ENCODE measurements around the gene TSPAN7.
A peak's percentile ranks its signal among the peaks of the same experiment; 100 is the strongest.

TSPAN7 gene, protein sequence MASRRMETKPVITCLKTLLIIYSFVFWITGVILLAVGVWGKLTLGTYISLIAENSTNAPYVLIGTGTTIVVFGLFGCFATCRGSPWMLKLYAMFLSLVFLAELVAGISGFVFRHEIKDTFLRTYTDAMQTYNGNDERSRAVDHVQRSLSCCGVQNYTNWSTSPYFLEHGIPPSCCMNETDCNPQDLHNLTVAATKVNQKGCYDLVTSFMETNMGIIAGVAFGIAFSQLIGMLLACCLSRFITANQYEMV

DNA sequence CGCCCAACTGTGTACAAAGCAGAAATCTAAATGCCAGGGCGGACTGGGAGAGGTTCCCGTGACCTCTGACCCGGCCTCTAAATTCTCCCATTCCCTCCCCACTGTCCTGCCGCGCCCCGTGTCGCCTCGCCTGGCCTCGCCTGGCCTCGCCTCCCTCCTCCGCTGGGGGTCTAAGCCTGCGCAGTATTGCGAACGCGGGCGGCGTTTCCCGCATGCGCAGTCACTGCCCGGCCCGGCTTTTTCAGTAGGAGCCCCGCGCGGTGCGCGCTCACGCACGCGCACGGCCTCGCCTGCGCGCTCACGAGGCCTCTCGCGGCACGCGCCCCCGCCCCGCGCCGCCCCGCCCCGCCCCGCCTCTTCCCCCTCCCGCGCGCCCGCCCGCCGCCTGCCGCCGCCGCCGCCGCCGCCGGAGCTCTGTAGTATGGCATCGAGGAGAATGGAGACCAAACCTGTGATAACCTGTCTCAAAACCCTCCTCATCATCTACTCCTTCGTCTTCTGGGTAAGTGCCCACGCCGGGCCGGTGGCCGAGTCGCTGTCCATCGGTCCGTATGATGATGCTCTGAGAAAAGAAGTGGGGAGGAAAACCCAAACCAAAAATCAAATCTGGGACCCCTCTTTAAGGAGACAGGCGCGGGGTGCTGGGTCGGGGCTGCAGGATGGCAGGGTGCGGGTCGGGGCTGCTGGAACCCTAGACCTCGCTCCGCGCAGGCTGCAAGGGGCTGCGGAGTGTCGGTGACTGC, at the start of gene TSPAN7:
TSS of gene TSPAN7 (plus strand) at position 417 of the 743 bp plus-strand sequence. CDS start at position 422, 5 bp downstream.
- DNase-seq, result peak; percentile 28

DNA sequence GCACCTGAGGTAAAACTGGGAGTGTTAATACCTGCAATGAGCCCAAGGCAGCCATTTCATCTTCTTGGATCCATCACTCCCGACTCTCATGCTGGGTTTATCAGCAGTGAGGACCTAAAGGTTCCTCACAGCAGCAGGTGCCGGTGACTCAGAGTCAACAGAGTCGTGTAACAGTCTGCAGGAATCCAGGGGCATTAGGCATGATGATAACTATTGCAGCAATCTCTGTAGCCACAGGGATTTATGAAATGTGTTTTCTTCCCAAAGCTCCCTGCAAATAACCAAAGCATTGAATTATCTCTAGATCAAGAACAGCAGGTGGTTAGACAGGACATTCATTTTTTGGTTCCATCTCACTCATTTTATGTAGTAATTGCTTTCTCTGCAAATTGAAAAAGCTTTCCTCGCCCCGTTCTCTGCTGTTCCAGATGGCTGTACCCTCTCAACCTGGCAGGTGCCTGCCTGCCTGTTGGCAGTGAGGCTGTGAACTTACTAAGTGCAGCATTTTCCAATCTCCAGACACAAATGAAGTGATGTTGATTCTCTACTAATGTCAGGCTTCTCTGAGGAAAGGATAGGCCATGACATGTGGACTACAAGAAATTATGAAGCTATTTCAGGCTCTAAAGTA, 48.1 kb upstream of the TSPAN7 start:
- no peak for DNase-seq

DNA sequence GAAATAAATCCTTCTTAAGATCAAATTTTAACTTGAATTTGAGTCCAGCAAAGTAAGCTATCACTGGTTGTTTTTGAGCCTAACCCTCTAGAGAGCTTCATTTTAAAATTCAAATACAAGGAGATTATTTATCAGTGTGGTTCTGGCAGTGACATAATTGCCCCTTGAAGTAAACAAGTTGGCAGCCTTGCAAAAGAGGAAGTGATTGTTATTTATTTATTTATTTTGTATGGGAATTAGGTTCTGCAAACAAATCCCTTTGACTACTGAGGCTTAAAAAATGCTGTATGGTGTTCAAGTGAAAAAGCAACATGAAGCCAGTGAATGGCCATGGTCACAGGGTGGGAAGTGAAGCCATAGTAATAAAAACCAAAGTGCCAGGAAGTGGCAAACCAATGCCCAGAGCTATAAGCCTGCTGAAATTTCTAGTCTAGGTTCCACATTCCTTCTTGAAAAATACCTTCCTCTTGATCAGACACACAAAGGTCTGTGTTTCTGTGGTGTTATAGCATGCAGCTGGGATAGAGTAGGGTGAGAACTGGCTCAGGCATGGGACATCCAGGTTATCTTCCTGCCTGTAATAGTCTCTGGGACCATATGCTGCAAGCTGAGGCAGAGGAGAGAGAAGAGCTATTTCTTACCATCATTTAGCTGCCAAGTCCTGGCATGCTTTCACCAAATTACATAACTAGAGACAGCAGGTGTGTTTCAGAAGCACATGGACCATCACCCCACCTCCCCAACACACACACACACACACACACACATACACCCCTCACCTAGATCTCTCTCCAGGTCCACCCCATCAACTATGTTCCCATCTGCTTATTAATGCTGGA, 47.1 kb upstream of the TSPAN7 start:
- DNase-seq, result no peak

DNA sequence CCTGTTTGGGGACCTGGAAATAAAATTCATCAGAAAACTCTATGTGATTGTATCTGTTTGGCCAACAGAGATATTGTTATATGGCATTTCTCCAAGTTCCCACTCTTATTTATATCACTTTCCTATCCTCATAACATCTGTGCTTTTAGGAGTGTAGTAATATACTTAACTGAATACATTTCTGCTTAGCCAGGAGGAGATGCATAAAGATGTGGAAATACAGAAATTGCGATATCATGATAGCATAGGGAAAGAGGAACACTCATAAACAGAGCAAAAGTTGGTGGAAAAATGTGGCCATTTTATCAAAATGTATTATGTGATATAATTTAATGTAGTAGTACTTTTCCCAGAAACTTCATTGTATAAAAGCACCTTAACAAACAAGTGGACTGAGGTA, 46.1 kb upstream of the TSPAN7 start:
- DNase-seq, result no peak

DNA sequence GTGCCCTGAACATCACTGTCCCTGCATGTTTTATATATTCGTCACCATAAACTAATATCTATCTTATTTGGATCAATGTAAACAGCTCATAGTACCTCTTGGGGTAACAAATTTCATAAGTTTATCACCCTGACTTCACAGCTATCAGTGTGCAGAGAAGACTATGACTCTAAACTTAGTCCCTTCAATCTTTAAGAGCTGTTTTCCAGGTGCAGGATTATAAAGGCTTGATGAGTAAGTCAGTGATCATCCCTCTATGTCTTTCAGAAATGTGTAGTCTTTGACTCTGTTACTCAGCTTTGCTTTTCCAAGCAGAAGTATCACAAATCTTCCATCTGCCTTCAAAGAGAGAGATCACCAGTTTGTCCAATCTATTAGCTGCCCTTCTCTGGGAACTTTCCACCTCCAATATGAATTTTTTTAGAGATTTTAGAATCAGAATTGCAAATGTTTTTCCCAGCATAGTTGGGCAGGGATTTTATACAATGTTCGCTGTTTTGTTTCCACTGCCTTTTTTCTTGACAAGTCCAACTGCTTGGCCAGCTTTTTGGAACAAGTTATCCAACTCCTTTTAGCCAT, 45.1 kb upstream of the TSPAN7 start:
- no peak for DNase-seq

DNA sequence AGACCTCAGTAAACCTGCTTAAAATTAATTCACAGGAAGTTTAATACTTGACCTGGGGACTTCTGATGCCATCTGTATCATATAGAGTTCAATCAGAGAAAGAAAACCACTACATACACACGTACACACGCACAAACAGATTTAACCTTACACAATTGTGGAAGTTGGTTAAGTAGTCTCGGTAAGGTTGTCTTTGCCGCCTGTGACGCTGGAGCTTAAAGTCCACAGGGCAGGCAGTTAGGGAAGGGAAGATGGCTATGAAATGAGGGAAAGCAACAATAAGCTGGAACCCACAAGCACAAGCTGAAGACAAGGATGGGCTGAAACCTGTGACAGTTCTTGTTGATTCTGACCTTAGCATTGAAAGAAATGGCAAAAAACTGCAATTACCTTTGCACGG, 41.7 kb upstream of the TSPAN7 start:
- no peak for DNase-seq

DNA sequence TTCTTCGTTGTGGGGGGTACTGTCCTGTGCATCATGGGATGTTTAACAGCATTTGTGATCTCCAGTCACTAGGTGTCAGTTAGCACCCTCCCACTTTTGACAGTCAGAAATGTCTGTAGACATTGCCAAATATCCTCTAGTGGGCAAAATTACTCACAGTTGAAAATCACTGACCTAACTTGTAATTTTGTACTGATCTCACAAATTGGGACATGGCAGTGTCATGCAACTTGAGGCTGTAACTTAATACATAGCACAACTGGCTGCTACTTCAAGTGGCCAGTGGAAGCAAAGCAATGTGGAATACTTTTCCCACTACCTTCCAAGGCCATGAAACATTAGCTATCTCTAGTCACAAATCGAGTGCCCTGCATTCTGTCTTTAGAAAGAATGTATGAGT, 23.2 kb upstream of the TSPAN7 start:
- no peak for DNase-seq

DNA sequence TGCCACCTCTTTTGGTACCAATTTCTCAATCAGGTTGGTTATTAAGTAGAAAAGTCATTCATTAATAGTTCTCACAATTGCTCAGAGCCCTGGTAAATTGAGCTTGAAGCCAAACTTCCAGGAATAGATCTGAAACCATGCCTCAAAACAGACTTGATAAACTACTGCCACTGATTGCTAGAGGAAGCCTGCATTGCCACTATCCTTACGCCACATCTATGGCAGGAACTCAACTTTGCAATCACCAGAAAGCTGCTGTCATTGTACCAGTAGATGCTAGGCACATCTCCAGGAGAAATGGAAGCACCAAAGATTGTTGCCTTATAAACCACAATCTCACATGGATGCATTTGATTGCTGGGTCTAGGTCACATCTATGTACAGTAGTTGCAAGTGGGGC, 21.6 kb upstream of the TSPAN7 start:
- no peak for DNase-seq

DNA sequence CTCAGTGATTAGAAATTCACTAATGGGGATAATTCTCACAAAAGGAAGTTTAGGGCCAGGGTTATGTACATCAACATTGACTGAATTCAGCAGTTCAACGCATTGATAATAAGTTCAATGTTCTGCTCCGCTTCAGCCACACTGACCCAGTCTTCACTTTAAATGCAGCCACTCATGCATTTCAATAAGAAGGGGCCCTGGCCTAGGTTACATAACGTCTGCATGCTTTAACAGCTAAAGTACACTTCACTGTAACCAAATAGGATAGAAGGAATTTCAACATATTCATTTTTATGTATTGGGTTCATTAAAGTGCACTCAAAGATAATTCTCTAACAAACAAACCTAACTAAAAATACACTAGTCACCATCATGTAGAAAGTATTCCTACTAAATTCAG, 12.8 kb upstream of the TSPAN7 start:
- DNase-seq, result no peak

DNA sequence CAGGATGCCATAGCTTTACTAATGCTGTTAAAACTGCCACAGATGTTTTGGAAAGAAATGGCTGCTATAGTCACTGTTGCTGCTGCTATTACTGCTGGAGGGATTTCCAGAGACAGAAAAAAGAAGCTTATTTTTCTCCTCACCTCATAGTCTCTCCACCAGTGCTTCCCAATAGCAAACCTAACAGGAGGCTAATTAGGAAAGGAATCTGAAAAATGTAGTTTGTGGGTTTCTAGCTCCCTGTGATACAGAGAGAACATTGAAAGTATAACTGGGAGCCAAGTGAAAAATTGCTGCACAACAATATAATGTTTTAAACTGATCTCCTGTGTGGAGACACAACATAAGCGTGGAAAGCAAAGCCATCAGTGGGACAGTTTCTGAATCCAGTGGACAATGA, 8.6 kb upstream of the TSPAN7 start:
- no peak for DNase-seq

DNA sequence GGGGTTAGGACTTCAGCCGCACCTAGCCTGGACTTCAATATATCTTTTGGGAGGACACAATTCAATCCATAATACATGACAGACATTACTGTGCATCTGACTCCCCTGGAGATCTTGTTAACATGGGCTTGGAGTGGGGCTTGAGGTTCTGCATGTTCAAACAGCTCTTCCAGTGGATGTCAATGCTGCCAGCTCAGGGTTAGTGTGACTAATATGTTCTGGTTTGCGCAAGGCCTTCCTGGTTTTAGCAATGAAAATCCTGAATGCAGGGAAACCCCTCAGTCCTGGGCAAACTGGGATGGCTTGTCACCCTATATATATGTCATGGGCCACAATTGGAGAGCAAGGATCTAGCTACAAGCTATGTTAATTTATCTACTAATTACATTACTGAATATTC, 2.7 kb upstream of the TSPAN7 start:
- no peak for DNase-seq

DNA sequence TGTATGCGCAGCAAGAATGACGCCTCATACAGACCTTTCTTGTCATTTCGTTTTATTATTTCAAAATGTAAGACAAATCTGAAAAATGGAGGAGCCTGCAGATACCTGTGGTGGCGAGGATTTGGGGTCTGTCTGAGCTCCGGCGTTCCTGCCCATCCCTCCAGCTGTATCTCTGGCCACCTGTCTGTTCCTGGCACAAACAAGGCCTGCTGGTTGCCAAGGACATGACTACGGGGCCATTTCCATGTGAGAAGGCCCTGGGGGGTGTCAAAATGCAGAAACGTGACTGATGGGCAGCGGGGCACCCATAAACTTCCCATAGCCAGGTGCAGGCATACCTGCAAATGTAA, 591 bp upstream of the TSPAN7 start:
- no peak for DNase-seq

DNA sequence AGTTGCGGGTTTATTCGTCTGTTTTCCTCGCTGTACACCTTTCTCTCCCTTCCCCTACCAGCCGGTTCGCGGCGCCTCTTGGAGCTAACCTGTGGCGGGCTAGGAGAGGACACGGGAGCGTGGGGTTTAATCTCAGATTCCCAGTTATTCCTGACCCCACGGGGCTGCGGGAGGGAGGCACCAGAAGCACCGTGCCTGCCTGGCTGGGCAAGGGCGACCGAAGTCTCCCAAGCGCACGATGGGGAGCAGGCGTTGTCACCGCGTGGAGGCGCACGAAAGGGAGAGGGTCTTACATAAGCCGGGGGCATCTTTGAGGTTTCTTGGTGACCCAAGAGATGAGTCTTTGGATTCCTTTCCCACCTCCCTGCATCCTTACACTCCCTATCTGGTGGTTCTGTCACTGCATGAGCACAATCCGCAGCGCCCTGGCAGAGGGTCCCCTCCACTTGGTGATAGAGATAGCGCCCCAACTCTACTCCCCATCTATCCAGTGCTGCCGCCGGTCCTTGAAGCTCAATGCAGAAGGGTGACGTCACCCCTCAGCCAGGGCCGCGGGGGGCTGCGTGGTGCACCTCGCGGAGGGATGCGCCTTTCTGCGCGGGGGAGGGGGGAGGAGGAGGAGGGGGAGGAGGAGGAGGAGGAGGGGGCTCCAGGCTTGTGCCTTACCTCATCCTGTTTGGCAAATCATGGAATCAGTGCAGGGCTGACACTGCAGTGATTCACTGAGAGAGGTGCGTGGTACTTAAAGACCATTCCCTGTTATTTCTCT, 793 bp downstream of the TSPAN7 start:
- no peak for DNase-seq

DNA sequence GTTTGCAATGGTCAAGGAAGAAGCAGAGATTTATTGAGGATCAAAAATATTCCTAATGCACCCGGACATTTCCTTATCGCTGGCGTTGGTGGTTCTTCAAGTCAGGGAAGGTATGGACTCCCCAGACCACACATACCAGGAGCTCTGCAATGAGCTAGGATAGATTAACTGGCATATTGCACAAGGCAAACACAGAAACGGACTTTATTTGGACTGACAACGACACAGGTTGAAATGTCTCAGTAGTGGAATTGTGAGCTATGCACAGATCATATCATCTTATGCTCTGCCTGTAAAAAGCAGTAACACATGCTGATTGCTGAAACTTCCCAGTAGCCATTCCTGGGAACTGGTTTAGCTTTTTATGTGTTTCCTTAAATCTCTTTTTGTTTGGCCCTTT, 1.7 kb downstream of the TSPAN7 start:
- DNase-seq, result no peak

DNA sequence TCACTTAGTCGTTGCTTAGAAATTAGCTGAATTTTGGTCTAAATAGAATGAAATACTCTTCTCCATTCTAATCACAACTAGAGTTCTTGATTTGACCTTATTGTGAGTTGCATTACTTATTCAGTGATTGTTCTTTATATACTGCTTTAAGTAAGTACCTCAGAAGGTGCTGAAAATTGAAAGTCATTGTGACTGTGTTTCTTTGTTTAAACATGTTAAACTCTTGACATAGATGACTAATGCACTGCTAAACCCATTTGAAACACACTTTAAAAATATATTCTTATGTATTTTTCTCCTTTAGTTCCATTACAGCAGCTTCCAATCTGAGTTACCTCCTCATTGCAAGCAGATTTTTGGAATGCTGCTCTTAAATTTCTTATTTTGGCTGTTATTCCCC, 9.1 kb downstream of the TSPAN7 start:
- no peak for DNase-seq

DNA sequence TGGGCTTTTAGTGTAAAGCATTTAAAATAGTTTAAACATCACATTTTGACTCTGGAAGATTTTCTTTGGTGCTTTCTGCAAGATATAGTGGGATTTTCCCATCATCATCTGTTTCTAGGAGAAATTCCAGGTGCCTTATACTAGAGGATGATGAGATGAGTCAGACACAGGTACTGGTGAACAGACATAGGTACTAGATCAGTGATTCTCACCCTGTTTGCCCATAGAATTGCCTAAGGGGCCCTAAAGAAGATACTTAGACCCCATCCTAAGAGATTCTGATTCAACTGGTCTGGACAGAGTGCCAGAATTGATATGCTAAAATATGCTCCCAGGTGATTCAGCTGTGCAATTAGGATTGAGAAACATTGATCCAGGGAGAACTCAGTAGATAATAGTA, 9.7 kb downstream of the TSPAN7 start:
- DNase-seq, result no peak

DNA sequence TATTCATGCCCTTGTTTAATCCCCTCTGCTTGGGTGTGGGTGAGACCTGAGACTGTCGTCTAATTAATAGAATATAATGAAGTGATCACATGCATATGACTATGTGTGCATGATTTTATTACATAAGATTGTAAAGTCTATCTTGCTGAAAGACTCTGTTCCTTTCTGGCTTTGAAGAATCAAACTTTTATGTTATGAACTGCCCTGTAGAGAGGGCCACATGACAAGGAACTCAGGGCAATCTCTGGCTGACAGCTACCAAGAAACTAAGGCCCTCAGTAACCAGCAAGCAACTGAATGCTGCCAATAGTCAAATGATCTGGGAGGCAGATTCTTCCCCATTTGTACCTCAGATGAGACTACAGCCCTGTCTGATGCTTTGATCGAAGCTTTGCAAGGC, 13.5 kb downstream of the TSPAN7 start:
- DNase-seq, result no peak

DNA sequence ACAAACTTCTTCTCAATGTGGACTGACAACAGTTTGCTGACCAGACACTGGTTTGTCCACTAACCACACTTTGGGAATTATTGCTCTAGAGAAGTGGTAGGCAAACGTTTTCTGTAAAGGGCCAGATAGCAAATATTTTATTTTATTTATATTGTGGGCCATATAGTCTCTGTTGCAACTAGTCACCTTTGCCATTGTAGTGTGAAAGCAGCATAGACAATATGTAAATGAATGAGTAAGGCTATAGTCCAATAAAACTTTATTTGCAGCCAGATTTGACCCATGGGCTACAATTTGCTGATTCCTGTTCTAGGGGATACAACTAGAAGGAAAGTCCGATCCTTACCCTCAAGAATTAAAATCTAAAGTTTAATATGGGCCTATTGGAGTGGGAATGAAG, 14.5 kb downstream of the TSPAN7 start:
- DNase-seq, result no peak

DNA sequence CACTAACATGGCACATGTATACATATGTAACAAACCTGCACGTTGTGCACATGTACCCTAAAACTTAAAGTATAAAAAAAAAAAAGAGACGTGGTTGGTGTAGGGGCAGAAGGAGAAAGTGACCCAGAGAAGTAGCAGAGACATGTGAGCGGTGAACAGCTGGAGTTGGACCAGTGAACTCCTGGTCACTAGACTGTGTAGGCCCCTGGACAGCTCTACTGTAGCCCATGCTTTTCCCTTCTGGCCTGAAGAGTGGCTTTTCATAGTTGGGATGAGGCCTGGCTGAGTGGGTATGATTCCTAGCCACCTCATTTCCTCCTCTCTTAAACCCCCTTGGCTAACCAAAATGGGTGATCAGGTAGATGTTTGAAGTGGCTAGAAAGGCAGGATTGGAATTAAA, 16.4 kb downstream of the TSPAN7 start:
- no peak for DNase-seq

DNA sequence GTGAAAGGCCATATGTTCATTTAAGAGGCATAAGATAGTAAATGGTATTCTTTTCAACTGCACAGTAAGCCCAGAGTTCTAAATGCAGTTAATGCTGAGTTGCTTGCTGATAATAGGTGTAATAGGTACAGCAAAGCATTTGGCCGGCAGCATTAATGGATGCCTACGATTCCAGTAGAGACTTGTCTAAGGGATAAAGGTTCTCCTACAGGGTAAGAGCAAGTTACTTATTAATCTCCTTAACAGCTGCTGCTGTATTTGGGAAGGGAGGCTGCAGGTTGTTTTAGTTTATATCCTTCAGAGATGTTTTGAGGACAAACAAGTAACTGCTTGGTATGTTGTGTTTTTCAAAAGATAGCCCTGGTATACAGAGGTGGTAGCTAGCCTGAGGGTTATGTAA, 16.8 kb downstream of the TSPAN7 start:
- no peak for DNase-seq

DNA sequence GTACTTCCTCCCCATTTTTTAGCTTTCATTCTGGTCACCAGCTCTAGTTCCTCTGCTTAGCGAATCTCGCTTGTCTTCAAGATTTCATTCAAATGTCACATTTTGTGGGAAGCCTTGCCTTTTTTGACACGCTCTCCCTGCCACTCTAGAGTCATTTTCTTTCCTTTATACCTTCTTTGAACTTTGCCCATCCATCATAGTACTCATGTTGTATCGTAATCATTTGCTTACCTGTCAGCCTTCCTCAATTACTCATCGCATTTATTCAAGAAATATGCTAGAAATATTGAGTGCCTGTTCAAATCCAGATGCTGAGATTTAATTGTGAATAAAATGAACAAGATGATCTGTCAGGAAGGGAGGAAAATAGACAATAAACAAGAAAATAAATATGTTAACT, 21.8 kb downstream of the TSPAN7 start:
- DNase-seq, result no peak

DNA sequence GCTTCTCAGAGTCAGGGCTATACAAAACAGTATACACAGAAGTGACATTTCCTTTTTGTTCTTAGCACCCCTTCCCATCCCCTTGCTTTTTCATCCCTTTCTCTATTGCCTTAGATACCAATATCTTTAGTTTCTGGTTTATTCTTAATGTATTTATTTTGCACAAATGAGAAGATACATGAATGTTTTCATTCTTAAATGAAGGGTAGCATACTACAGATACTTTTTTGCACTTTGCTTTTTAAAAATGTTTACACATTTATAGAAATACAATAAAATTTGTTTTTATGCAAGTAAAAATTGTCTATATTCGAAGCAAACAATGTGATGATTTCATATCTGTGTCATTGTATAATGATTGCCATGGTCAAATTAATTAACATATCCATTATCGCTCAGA, 33.1 kb downstream of the TSPAN7 start:
- no peak for DNase-seq
